WERI-Rb-1 (cell line): Measurements from ENCODE around the gene MAJIN.

Experiments used
- DNase-seq: peaks from one replicate; pipeline ENCODE4 v3.0.0-alpha.2; 2020
- H3K27ac ChIP-seq: fragments of 250-450 bp; sonication (Bioruptor Pico); 2 replicates; pipeline ENCODE4 v1.5.1; 2020; ENCODE audit warnings: mild to moderate bottlenecking, moderate library complexity
- H3K27me3 ChIP-seq: fragments of 250-450 bp; sonication (Bioruptor Pico); 2 replicates; pipeline ENCODE4 v1.5.1; 2021; ENCODE audit warnings: mild to moderate bottlenecking, low read depth, moderate library complexity; ENCODE audit not compliant: insufficient read depth, severe bottlenecking
- H3K36me3 ChIP-seq: fragments of 250-450 bp; sonication (Bioruptor Pico); 2 replicates; pipeline ENCODE4 v1.5.1; 2020; ENCODE audit warnings: mild to moderate bottlenecking, moderate library complexity
- H3K4me3 ChIP-seq: 2 replicates; pipeline ENCODE4 v1.5.1; 2011; ENCODE audit warnings: low read depth, mild to moderate bottlenecking, control low read depth, low read length
- H3K9me3 ChIP-seq: fragments of 250-450 bp; sonication (Bioruptor Pico); 2 replicates; pipeline ENCODE4 v1.5.1; 2021; ENCODE audit warnings: mild to moderate bottlenecking, moderate library complexity; ENCODE audit not compliant: severe bottlenecking
- TF ChIP-seq, protein P1 (sequence below): IDR thresholded peaks from 2 replicates; pipeline ENCODE4 v1.5.1; 2011; ENCODE audit warnings: low read depth, mild to moderate bottlenecking, control low read depth, inconsistent platforms, low read length

Gene MAJIN

GRCh38 chr11:64971421-64972233 lies at the start of gene MAJIN:
Gene MAJIN, minus strand, starts transcription at chr11:64972108. Its CDS starts 12,703 bp downstream, at chr11:64959405.
- H3K27ac ChIP-seq, result no peak within 1 kb of the TSS
- no peak for DNase-seq

GRCh38 chr11:65021509-65021908 lies 49.6 kb upstream of the MAJIN start:
- peaks cover 18% of the 10 kb centered on the region for H3K36me3 ChIP-seq
- TF ChIP-seq, protein P1, sequence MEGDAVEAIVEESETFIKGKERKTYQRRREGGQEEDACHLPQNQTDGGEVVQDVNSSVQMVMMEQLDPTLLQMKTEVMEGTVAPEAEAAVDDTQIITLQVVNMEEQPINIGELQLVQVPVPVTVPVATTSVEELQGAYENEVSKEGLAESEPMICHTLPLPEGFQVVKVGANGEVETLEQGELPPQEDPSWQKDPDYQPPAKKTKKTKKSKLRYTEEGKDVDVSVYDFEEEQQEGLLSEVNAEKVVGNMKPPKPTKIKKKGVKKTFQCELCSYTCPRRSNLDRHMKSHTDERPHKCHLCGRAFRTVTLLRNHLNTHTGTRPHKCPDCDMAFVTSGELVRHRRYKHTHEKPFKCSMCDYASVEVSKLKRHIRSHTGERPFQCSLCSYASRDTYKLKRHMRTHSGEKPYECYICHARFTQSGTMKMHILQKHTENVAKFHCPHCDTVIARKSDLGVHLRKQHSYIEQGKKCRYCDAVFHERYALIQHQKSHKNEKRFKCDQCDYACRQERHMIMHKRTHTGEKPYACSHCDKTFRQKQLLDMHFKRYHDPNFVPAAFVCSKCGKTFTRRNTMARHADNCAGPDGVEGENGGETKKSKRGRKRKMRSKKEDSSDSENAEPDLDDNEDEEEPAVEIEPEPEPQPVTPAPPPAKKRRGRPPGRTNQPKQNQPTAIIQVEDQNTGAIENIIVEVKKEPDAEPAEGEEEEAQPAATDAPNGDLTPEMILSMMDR, result no peak

More at GRCh38 chr11:64971421-64972233, at the start of gene MAJIN:
- H3K27me3 ChIP-seq, result no peaks in the 10 kb centered on the region
- TF ChIP-seq, protein P1, result no peak
- H3K4me3 ChIP-seq, result no peak within 1 kb of the TSS
- no peaks in the 10 kb centered on the region for H3K36me3 ChIP-seq
- H3K9me3 ChIP-seq, result peaks cover 3% of the 10 kb centered on the region

DNA sequence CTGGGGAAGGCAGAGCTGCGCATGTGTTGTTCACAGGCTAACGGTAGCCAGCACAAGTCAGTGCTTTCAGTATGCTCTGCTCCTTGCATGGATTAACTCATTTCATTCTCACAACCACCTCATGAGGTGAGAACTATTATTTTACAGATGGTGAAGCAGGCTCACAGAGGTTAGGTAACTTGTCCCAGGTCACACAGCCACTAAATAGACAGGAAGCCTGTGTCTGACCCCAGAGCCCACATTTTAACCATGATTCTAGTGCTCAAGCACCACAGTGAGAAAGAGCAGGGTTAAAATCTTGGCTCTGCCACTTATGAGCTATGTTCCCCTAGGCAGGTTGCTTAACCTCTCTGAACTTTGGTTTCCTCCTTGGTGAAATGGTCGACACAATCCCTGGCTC lies 49.1 kb upstream of the MAJIN start:
- no peak for DNase-seq
- Histone ChIP-seq H3K9me3 (no peaks in the 10 kb centered on the region), H3K27ac (no peak overlapping the region), H3K36me3 (peaks cover 18% of the 10 kb centered on the region), H3K4me3 (no peak overlapping the region), H3K27me3 (no peaks in the 10 kb centered on the region)
- TF ChIP-seq, protein P1, result no peak

More at GRCh38 chr11:65021509-65021908, 49.6 kb upstream of the MAJIN start:
- DNase-seq, result no peak
- no peaks in the 10 kb centered on the region for H3K9me3 ChIP-seq
- no peak overlapping the region for H3K4me3 ChIP-seq
- no peaks in the 10 kb centered on the region for H3K27me3 ChIP-seq
- H3K27ac ChIP-seq, result no peak overlapping the region

DNA sequence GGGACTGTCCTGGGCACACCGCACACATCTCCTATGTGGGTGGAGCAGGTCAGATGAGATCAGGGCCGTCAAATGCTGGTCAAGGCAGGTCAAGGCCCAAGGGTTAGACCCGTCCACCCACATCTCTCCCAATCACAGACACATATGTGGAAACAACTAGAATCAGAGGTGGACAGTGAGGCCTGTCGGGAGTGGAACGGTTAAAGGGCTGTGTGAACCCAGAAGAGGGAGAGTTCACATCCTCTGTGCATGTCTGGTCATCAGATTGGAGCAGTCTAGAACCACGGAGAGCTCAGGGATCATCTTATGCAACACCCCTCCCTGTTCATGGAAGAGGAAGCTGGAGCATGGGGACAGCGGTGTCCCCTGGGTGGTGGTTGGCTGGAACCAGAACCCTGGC lies 47.9 kb upstream of the MAJIN start:
- H3K27me3 ChIP-seq, result no peaks in the 10 kb centered on the region
- no peak for DNase-seq
- TF ChIP-seq, protein P1, result no peak

DNA sequence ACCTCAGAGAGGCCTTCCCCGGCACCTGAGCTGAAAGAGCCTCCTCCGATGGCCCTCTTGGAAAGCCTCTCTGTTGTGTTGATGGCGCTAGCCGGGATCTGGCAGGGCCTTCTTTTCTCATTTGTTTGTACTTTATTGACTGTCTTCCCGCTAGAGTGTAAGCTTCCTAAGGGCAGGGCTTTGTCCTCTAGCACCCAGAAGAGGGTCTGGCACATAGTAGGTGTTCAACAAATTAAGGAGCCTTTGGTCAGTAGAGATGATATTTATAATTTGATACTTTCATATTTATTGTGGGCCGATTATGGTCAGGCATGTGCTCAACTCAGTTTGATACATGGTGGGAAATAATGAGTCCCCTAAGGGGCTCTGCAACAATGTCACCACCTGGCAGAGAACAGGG lies 46.0 kb upstream of the MAJIN start:
- peaks cover 18% of the 10 kb centered on the region for H3K36me3 ChIP-seq
- no peak overlapping the region for H3K4me3 ChIP-seq
- H3K9me3 ChIP-seq, result no peaks in the 10 kb centered on the region
- no peaks in the 10 kb centered on the region for H3K27me3 ChIP-seq
- no peak overlapping the region for H3K27ac ChIP-seq
- no peak for DNase-seq
- TF ChIP-seq, protein P1, result no peak

More for the DNA sequence above, 47.9 kb upstream of the MAJIN start:
- H3K27ac ChIP-seq, result no peak overlapping the region
- H3K36me3 ChIP-seq, result peaks cover 18% of the 10 kb centered on the region
- no peak overlapping the region for H3K4me3 ChIP-seq
- H3K9me3 ChIP-seq, result no peaks in the 10 kb centered on the region
